HG03457 (cell line): ENCODE data around the gene RXRA.

Source experiments
- ATAC-seq: cut with Tn5 transposase; IDR thresholded peaks from one replicate; pipeline ENCODE4 v1.9.1; 2021; ENCODE audit warnings: moderate number of reproducible peaks; ENCODE audit not compliant: unreplicated experiment

Gene RXRA

DNA sequence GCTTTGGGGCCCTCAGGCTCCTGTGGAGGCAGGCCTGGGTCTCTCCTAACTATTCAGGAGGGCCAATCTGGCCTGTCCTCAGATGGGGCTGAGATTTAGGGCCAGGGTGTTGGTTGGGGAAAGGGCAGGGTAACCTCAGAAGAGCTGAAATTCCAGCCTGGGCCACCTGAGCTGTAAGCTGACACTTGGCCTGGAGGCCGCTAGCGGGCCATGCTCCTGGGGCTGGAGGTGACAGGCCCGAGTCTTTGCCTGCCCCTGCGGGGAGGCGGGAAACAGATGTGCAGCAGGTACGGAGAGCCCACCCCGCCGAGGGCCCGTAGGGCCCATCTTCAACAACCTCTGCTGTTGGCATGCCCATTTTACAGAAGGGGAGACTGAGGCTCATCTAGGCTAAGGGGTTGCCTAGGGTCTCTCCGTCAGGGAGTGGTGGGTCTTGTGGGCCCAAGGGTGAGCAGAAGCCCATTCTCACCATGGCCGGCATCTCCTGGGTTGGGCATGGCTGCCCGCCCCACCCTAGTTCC lies 69.5 kb downstream of the RXRA start:
- no peak for ATAC-seq

DNA sequence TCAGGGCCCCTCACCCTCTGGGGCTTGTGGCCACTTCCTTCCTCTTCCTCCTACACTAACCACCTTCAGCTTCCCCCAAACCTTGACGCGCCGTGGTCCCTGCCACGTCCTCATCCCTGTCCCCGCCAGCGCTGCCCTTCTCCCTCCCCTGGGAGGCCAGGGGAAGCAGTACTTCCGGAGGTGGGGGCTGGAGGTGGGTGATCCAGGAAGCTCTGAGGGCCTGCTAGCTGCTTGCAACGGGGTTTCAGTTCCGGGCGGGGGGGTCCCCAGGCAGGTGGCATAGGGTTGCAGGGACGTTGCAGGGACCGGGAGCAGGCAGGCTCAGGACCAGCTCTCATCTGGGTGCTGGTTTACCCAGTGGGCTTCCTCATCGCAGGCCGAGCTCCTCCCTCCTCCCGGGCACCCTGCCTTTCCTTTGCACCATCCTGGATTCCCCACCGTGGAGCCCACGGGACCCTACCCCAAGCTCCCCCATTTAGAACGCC lies 70.0 kb downstream of the RXRA start:
- ATAC-seq = no peak

DNA sequence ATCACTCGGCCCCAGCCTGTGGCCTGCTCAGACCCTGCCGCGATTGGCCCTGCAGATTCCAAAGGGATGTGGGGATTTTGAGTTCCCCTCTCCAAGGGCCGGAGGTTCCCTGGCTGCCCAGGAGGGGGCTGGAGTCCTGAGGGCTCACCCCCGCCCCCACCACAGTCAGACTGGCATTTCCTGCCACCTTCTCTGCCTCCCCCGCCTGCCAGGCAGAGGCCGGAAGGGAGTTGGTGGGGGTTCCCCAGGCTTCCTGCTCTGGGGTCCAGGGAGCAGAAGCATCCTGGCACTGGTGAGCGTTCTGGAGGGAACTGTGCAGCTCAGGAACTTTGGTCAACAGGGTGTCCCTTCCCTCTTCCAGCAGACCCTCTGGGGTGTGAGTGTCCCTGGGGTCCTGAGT lies 70.6 kb downstream of the RXRA start:
- no peak for ATAC-seq

DNA sequence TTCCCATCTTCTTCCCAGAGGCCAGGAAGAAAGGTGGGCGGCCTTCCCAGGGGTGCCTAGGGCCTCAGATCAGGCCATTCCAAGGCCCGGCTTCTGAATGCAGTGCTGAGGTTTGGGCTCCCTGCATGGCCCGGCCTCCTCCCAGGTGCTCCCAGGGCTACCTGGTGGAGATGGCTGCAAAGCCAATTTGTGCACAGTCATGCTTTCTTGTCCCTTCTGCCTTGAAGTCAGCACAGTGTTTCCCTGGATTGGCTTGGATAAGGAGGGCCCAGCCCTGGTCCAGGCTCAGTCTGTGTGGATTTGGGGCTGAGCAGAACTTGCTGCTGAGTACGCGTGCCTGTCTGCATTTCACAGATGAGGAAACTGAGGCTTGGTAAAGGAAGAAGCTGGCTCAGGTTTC lies 72.5 kb downstream of the RXRA start:
- ATAC-seq = no peak

DNA sequence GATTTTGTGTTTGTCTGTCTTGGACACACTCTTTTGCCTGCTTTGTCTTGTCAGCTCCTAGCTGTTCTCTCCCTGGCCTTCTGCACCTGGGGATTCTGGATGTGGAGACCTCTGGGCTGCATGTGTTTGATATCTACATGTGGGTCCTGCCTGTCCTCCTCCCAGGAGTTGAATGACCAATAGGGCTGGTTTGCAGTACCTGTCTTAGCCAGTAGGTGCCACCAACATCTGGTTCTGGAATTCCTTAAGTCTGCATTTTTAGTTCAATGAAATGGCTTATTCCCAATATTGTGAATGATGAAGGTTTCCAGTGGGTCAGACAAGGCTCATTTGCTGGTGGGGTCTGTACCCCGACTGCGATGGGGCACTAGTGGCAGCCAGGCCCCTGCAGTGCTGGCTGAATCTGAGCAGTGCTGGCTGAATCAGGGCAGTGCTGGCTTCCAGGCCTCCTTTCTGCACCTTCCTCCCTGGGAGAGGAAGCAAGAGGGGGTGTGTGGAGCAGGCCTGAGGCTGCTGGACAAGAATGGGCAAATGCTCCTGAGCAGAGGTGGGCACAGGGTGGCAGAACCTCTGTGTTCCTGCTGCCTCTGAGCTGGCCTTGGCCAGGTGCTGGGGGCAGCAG lies 73.3 kb downstream of the RXRA start:
- no peak for ATAC-seq

DNA sequence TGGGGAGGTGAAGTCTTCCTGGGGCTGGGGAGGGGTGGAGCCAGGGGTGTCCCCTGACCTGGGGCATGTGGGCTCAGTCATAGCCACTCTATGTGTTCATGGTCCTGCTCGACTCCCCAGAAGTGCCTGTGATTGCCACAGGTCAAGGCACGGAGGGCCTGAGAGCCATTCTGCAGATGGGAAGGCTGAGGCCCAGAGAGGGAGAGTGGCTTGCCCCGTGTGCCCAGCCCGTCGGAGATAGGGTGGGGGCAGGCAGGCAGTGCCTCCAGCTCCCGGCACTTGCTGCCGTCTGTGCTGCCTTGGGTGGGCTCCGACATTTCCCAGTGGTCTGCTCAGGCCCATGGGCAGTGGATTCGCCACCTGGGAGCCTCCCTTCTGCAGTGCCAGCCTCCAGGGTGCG lies 74.0 kb downstream of the RXRA start:
- no peak for ATAC-seq

DNA sequence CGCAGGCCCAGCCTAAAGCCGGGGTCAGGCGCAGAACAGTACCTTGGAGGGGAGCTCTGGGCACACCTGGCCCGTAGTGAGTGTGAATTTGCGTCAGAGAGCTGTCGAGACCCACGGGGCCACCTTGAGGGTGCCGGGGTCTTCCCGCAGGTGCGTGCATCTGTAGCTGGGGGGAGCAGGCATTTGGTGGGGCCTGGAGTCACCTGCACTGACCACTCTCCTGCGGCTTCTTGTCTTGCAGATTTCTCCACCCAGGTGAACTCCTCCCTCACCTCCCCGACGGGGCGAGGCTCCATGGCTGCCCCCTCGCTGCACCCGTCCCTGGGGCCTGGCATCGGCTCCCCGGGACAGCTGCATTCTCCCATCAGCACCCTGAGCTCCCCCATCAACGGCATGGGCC lies 75.1 kb downstream of the RXRA start:
- no peak for ATAC-seq

DNA sequence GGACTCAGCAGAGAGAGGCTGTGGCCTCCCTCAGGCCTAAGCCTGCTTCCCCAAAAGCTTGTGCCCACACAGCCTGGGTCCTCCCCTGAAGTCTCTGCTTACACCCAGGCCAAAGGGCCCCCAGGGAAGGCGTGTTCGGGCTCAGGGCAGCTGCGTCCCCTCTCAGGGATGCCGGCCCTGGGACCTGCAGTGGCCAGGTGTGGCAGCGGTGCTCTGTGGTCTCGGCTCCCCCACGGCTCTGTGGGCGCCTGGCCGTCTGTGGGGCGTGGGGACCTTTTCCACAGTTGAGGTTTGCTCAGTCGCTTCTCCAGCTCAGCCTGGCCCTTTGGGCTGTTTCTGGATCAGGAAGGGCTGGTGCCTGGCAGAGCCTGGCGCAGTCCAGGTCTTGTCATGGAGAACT lies 75.9 kb downstream of the RXRA start:
- no peak for ATAC-seq

DNA sequence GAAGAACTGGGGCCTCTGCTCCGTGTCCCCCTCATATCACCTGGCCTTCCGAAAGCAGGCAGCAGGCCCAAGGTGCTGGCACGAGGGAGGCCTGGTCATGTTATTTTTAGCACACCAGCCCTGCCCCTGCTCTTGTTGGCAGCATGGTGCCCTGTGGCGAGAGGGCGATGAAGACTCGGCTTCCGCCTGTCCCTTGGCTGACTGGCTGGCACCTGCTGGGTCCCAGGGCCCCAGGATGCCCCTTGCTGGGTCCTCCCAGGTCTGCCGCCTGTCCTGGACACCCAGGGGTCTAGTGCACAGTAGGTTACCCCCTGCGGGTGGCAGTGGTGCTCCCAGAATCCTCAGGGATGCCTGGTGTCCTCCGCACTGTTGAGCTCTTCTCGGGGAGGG lies 77.0 kb downstream of the RXRA start:
- no peak for ATAC-seq

DNA sequence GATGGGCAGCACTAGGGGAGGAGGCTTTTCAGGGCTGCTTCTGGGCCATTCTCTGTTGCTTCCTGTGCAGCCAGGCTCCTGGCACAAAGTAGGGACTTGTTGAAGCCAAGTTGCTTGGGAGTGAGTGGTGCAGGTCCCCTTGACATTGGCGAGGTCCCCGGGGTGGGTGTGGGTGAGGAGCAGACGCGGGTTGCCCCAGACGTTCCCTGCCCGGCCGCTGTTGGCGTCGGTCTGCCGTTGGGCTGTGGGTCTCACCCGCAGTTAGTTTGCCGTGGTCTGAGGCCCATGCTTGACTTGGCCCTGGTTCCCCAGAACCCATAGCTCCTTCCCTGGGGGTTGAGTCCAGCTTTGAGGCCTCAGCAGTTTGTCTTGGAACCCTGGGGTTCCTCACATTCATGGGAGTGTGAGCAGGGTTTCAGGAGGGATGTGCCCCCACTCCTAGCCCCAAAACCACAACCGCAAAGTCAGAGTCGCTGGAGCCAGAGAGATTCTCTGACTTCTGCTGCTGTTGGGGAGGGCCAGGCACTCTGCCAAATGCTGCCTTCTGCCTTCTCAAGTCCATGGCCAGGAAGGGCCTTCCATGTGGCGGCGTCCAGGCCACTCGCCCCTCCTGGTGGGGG lies 77.5 kb downstream of the RXRA start:
- no peak for ATAC-seq

DNA sequence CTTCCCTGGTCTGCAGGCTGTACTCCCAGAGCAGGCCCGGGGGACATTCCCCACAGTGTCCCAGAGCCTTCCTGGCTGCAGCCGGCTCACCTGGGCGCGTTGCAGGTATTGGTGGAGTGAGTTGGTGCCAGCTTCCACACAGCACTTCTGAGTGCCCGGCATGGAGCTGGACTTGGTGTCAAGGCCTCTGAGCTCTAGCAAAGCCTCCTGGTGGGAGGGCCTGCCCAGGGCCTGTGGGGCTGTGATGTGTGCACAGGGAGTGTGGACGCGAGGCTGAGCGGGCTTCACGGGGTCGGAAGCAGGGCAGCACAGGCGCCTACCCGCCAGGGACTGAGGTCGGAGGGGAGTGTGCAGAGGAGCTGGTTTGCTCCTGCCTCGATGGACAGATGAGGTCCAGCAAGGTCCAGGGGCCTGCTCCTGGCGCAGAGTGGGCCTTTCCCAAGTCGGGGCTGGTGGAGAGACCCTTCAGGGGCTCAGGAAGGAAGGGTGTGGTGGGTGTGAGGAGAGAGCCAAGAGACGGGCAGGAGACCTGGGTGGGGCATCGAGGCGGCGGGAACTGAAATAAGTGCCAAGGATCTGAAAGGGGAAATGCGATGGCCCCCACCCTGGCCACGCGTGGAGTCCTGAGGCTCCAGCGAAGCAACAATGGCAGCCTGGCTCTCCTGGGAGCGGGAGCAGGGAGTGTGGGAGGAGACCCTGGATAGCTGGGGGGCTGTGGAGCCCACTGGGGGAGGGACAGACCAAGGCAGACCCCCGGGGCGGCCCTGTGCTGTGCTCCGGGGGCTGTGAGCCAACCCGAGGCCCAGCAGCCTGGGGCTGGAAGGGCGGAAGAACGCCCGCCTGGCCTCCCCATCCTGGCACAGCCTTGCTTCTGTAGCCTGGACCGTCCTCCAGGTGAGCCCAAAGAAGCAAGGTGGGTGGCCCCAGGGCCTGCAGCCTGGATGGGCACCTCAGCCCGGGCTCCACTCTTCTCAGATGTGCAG lies 78.4 kb downstream of the RXRA start:
- no peak for ATAC-seq

DNA sequence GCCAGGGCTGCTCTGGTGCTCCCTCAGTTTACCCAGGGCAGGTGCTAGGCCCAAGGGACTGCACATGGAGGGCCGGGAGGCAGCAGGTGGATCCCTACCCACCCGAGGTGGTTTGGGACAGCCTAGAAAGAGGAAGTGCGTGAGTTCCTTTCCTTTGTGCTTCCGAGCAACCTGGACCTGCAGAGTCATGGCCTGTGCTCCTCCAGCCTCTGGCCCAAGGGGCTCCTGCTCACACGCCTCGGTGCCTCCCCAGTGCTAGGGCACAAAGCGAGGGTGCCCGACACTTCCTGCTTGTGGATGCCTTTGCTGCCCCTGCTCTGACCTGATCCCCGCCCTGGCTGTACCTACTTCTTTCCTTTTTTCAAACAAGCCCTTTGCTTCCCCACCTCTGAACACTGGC lies 79.3 kb downstream of the RXRA start:
- no peak for ATAC-seq

DNA sequence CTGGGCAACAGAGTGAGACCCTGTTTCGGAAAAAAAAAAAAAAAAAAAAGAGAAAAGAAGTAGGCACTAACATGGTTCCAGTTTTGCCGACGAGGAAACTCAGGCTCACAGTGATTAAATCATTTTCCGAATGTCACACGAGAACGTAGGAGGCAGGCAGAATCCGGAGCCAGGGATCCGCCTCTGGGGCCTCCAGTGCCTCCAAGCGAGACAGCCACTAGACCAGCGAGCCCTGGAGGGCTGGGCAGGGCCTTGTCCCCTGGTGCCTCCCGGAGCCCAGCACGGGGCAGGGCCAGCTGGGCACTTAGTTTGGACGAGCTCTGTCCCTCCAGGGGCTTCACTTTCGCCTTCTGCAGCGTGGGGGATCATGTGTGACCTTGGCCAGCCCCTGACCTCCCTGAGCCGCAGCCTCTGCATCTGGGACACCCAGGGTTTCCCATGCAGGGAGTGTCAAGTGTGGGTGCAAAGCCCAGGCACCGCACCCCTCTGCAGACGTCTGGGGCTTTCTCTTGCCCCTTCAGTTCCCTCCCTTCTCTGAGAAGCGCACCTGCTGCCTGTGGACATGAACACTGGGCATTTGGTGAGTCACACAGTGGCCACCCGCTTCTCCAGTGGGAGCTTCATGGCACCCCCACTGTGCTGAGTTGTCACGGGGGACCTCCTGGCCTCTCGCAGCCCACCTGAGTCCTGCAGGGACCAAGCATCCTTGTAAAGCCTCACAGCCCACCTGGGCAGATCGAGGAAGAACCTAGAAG lies 80.3 kb downstream of the RXRA start:
- no peak for ATAC-seq

DNA sequence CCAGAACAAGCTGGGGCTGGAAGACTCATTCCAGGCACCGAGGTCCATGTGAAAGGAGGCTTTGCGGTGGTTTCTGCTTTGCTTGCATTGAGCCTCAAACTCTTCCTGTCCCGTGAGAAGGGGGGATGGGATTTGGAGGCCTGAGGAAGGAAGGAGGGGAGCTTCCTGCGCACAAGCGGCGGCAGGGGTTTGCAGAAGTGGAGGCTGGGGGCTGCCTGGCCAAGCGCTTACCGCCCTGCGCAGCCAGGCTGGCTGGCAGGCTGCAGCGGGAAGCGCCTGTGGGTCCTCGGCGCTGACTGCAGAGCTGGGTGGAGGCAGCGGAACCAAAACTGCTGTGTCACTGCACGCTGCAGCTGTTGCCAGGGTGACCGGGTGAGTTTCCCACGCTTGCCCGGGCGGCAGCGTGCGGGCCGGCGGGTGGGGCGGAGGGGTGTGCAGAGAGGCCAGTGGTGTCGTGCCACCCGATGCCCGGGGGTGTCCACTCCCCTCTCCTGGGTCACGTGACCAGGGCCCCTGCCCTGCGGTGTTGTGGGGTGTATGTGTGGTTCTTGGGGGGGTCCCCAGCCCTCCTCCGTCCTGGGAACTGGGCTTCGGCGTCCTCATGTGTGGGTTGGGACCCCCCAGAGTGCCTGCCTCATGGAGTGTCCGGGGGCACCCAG lies 81.0 kb downstream of the RXRA start:
- no peak for ATAC-seq

DNA sequence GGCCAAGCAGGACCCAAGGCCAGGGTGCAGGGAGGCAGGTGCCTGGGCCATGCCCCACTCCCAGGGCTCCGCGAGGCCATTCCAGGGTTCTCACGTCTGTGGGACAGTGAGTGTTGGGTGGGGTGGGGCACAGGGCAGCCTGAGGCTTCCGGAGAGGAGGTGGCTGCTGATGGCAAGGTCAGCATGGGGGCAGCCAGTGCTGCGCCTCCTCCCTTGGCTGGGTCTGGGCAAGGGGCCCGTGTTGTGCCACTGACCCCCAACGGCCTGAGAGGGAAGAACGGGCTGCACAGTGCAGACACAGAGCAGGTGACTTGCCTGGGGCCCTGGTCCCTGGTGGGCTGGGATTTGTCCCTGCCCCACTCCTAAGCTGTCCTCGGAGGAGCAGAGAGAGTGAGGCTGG lies 82.1 kb downstream of the RXRA start:
- ATAC-seq = no peak

DNA sequence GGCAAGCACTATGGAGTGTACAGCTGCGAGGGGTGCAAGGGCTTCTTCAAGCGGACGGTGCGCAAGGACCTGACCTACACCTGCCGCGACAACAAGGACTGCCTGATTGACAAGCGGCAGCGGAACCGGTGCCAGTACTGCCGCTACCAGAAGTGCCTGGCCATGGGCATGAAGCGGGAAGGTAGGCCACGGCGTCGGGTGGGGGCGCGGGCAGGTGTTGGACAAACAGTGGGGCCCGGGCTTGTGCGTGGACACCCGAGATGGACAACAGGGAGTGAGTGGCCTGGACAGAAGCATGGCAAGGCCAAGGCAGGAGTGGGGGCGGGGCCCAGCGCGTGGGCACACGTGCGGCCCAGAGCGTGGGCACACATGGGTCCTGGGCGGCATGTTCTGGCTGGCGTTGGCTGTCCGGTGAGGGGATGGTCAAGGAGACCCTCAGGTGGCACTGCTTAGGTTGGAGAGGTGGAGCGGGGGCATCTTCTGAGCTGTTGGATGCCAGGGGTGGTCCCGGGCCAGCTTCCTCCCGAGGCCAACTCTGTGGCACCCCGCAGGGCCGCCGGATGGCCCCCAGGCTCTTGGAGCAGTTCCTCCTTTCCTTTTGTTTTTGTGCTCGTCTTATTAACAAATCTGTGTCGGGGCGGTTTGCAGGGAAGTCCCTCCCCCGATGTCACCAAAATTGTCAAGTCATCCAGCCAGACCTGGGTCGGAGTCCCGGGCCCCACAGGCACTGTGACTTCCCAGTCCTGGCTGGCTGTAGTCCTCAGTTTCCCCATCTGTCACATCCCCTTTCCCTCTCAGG lies 82.9 kb downstream of the RXRA start:
- no peak for ATAC-seq

DNA sequence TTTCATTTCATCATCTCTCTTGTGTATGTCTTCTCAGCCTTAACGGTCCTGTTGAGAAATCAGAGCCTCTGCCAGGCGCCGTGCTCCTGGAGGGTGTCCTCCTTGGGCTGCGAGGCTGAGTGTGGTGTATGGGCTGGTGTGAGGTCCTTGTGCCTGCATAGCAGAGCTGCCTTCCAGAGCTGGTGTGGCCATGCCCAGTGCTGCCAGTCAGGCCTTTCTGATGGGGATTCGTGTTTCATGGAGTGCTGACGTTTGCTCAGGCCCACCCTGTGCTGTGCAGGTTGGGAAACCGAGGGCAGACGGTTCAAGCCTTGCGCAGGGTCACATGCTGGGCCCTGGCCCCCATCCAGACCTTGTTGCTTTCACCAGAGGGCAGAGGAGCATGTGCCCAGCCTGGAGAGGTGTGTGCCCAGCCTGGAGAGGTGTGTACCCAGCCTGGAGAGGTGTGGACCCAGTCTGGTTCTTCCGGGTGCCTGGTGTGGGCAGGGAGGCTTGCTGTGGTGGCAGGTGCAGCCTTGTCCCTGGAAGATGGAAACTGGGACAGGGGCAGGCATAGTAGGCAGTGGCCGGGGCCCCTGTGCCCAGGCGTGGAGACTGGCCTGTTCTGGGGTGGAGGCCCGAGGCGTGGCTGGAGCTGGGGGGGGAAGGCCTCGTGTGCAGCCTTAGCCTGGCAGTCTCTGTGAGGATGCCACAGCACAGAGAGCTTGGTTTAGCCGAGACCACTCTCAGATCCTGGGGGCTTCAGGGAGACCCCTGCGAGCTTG lies 84.0 kb downstream of the RXRA start:
- ATAC-seq = no peak

DNA sequence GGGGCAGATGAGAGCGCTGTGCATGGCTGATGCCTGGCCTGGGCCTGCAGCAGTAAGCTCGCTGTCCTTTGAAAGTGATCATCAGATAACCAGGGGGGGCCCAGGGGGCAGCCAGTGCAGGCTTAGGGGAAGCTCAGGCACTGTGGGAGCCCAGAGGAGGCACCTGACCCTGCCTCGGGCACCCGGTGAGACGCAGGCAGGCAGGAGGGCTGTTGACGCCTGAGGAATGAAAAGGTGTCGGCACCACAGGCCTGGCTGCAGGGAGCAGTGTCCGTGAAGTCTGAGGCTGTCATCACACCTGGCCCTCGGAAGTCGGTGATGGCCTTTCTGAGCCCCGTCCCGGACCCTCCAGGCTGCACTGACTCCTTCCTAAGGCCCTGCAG lies 84.6 kb downstream of the RXRA start:
- no peak for ATAC-seq
